Measurements from ENCODE around the gene RUNX2. TPM values are rescaled to one million over a fixed set of nuclear protein-coding genes. Genes with fewer than 3 reads are reported as not detected.

Gene RUNX2
- total and polyA plus RNA-seq, 2 of the 8 experiments (the other 6 are each of a cell fraction or from before 2014, with no cell fraction given): 0.26 to 1.2 TPM

- H3K23ac ChIP-seq (ENCODE audit: insufficient read length): no peak overlapping the region
- H4K5ac ChIP-seq (ENCODE audit: insufficient read length, low read depth, low read length): no peak overlapping the region
- H4K8ac ChIP-seq (ENCODE audit: extremely low read depth, insufficient read depth, low read length): no peak overlapping the region
- H2BK20ac ChIP-seq (ENCODE audit: low read length): peak overlapping the region; percentile 62; the same call in 1 of the 2 replicates
- ChIA-PET POLR2A (ENCODE audit: partially characterized antibody) (interaction anchor here (0.6 to 0.7 kb wide), 4 partner anchors 8 to 159 kb away, joined by 3 to 5 read pairs (median 3); no protein-coding TSS in a partner anchor), CTCF (ENCODE audit: partially characterized antibody) (interaction anchor here (1.6 kb wide), 1 partner anchor 22 kb away, joined by 4 read pairs; no protein-coding TSS in a partner anchor)
- H3K27me3 ChIP-seq (replicated peaks in 1 of 4; ENCODE audit: control insufficient read depth in 3 of 4, extremely low read depth in 1 of 4, insufficient read depth in 3 of 4, low read length in 3 of 4): no peaks in the 10 kb centered on the region
- no peaks in the 10 kb centered on the region for H3K23me2 ChIP-seq (ENCODE audit: low read depth, low read length)
- H4K20me1 ChIP-seq (replicated peaks in 1 of 2; ENCODE audit: control insufficient read depth in 1 of 2, insufficient read depth in 2 of 2, low read length in 2 of 2): no peaks in the 10 kb centered on the region
- peak overlapping the region; percentile 66 for H2AFZ ChIP-seq (ENCODE audit: low read length)
- H3K9me3 ChIP-seq (ENCODE audit: insufficient read depth in 2 of 2, low read depth in 1 of 2, low read length in 1 of 2): no peaks in the 10 kb centered on the region
- H3K9ac ChIP-seq (replicated peaks in 1 of 4; ENCODE audit: extremely low read depth in 1 of 4, low read depth in 3 of 4, low read length in 3 of 4): no peak overlapping the region; a peak in 2 of 7 replicates
- no peak overlapping the region for H4K91ac ChIP-seq (replicated peaks; ENCODE audit: insufficient read length, low read length)
- no peak for DNase-seq (ENCODE audit: low read depth in 1 of 2, low spot score in 2 of 2)
- no peak overlapping the region for H3K4ac ChIP-seq (replicated peaks; ENCODE audit: insufficient read length, low read depth, low read length)
- H2BK12ac ChIP-seq (ENCODE audit: low read depth, low read length): peak overlapping the region; percentile 41; the same call in 1 of the 2 replicates
- no peak overlapping the region for H3K56ac ChIP-seq (replicated peaks; ENCODE audit: insufficient read length, low read depth, low read length)
- H3K79me2 ChIP-seq (ENCODE audit: control insufficient read depth in 1 of 2, insufficient read depth in 2 of 2, low read length in 2 of 2): no peaks in the 10 kb centered on the region
- peaks cover 2 to 8% (median 7%) of the 10 kb centered on the region in 4 experiments; a peak in 6 of 7 replicates for H3K4me1 ChIP-seq (replicated peaks in 1 of 4; ENCODE audit: control insufficient read depth in 3 of 4, insufficient read depth in 4 of 4, low read length in 3 of 4)
- no peak for FAIRE-seq
- H3K4me3 ChIP-seq (ENCODE audit: extremely low read depth in 1 of 4, insufficient read depth in 2 of 4, low read depth in 3 of 4, low read length in 4 of 4): no peak overlapping the region
- 95% methylated on average over 2 of the region's 2 CpGs; no CpG with 5 or more reads in 1 of the 2 experiments for WGBS, 2 experiments (ENCODE audit: extremely low coverage in 1 of 2, insufficient coverage in 1 of 2, insufficient read length in 1 of 2, insufficient replicate concordance in 2 of 2, low coverage in 1 of 2, low lambda C conversion rate in 2 of 2, missing lambda C conversion rate in 1 of 2)
- H3K14ac ChIP-seq (ENCODE audit: insufficient read length): no peak overlapping the region
- H2BK120ac ChIP-seq (replicated peaks; ENCODE audit: low read depth, low read length): no peak overlapping the region
- H2BK5ac ChIP-seq (ENCODE audit: low read depth, low read length): no peak overlapping the region
- peak overlapping the region; percentile 29 to 53; a peak in 1 of 4 replicates for H3K4me2 ChIP-seq (ENCODE audit: insufficient read depth in 1 of 2, low read depth in 2 of 2, low read length in 2 of 2)
- H3K18ac ChIP-seq (ENCODE audit: extremely low read depth, low read length): no peak overlapping the region
- no peaks in the 10 kb centered on the region for H3K79me1 ChIP-seq (ENCODE audit: low read depth, low read length)
- H3K36me3 ChIP-seq (ENCODE audit: control insufficient read depth in 2 of 4, insufficient read depth in 4 of 4, low read length in 3 of 4): no peaks in the 10 kb centered on the region
- H2BK15ac ChIP-seq (ENCODE audit: low read length): 0 out of 2 replicates have a peak overlapping the region, but pooled peaks have one; percentile 33
- H2AK5ac ChIP-seq (ENCODE audit: low read depth, low read length): no peak overlapping the region
- 0 out of 2 replicates have a peak overlapping the region, but pooled peaks have one; percentile 33 for H3K27ac ChIP-seq (ENCODE audit: low read depth, low read length)
- TF ChIP-seq TAF7 (optimal IDR thresholded peaks at IDR 0.05; ENCODE audit: borderline replicate concordance, low read depth, low read length) (no peak), ZNF274 (IDR thresholded peaks at IDR 0.05; ENCODE audit: borderline replicate concordance, extremely low read depth, low read length) (no peak), USF2 (IDR thresholded peaks at IDR 0.05; ENCODE audit: low read length) (no peak), CEBPB (IDR thresholded peaks at IDR 0.05; ENCODE audit: low read depth, low read length) (no peak), SIRT6 (IDR thresholded peaks at IDR 0.05; ENCODE audit: low read length) (no peak), SIN3A (conservative IDR thresholded peaks at IDR 0.05 in 1 of 2, IDR thresholded peaks at IDR 0.05 in 1 of 2; ENCODE audit: low read depth in 1 of 2, low read length in 2 of 2) (no peak), CHD2 (IDR thresholded peaks at IDR 0.05; ENCODE audit: low read length) (no peak)
Observed at GRCh38 chr6:45505470-45505869, 177.3 kb downstream of the RUNX2 start.

Measured in H1 (cell line).